Parathyroid adenoma (tissue), 2 donors: Measurements from ENCODE around the gene ECHS1.

Source experiments
- H2AFZ ChIP-seq: fragments of 300-600 bp; sonication (generic); one replicate; pipeline ENCODE4 v1.7.0; 2017; ENCODE audit warnings: antibody characterized with exemption, mild to moderate bottlenecking
- H3K27ac ChIP-seq: fragments of 300-600 bp; sonication (generic); one replicate; pipeline ENCODE4 v1.7.0; 2017
- H3K27me3 ChIP-seq: fragments of 300-600 bp; sonication (generic); one replicate; pipeline ENCODE4 v1.7.0; 2017; ENCODE audit warnings: low read length; ENCODE audit not compliant: control insufficient read depth, insufficient read depth
- H3K36me3 ChIP-seq: fragments of 300-600 bp; sonication (generic); one replicate; pipeline ENCODE4 v1.7.0; 2017; ENCODE audit warnings: low read length; ENCODE audit not compliant: control insufficient read depth, insufficient read depth
- H3K4me1 ChIP-seq: fragments of 300-600 bp; sonication (generic); one replicate; pipeline ENCODE4 v1.7.0; 2017; ENCODE audit warnings: control low read depth
- H3K4me2 ChIP-seq: fragments of 300-600 bp; sonication (generic); one replicate; pipeline ENCODE4 v1.7.0; 2017; ENCODE audit warnings: low read length
- H3K4me3 ChIP-seq: fragments of 300-600 bp; sonication (generic); one replicate; pipeline ENCODE4 v1.7.0; 2017; ENCODE audit warnings: low read depth, low read length
- H3K79me2 ChIP-seq: fragments of 300-600 bp; sonication (generic); one replicate; pipeline ENCODE4 v1.7.0; 2017; ENCODE audit warnings: control low read depth
- H3K9ac ChIP-seq: fragments of 300-600 bp; sonication (generic); one replicate; pipeline ENCODE4 v1.7.0; 2017; ENCODE audit warnings: mild to moderate bottlenecking
- H3K9me3 ChIP-seq: fragments of 300-600 bp; sonication (generic); one replicate; pipeline ENCODE4 v1.7.0; 2017; ENCODE audit warnings: low read length; ENCODE audit not compliant: control insufficient read depth
- CTCF ChIP-seq: fragments of 300-600 bp; sonication (generic); IDR thresholded peaks from one replicate; pipeline ENCODE4 v1.7.0; 2017; ENCODE audit warnings: antibody characterized with exemption, mild to moderate bottlenecking
- donor health status: primary hyperparathyroidism.

ECHS1 gene

DNA sequence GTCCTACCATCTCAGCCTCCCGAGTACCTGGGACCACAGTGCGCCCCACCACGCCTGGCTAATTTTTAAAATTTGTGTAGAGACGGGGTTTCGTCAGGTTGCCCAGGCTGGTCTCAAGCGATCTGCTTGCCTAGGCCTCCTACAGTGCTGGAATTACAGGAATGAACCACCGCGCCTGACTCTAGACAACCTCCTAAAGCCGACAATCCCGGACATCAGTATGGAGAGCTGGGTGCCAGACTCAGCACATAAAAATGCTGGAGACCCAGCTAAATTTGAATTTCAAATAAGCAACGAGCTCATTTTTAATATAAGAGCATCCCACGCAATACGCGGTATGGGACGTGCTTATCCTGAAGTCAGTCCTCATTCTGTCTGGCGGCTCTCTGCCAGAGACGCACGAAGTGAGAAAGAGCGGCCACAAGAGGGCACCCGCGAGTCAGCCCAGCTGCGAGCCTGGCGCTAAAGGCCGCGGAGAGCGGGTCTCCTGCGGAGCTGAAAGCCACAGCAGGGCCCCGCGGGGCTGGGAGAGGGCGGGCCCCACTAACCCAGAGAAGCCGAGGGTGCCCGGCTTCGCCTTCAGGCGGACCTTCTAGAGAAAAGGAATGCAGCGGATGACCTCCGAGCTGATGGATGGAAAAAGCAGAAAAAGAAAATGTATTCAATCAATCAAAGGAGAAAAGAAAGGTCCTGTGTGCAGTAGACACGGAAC is 43.5 kb downstream of the ECHS1 start:
- peaks cover 4% of the 10 kb centered on the region for H3K4me1 ChIP-seq
- H3K4me3 ChIP-seq: peak overlapping the region; percentile 38
- no peaks in the 10 kb centered on the region for H3K36me3 ChIP-seq
- no peaks in the 10 kb centered on the region for H3K9me3 ChIP-seq
- H3K4me2 ChIP-seq: peak overlapping the region; percentile 62
- no peaks in the 10 kb centered on the region for H3K27me3 ChIP-seq
- no peak overlapping the region for H3K9ac ChIP-seq
- peak; percentile 98 for TF ChIP-seq CTCF
- no peak overlapping the region for H3K27ac ChIP-seq
- no peaks in the 10 kb centered on the region for H3K79me2 ChIP-seq
- peak overlapping the region; percentile 53 for H2AFZ ChIP-seq

- Histone ChIP-seq H2AFZ (no peak overlapping the region), H3K9ac (no peak overlapping the region), H3K9me3 (no peaks in the 10 kb centered on the region), H3K4me3 (no peak overlapping the region), H3K27me3 (no peaks in the 10 kb centered on the region), H3K36me3 (no peaks in the 10 kb centered on the region), H3K4me1 (peaks cover 4% of the 10 kb centered on the region), H3K27ac (no peak overlapping the region), H3K4me2 (no peak overlapping the region), H3K79me2 (no peaks in the 10 kb centered on the region)
- TF ChIP-seq CTCF: no peak
Measured at GRCh38 chr10:133328358-133329343, 44.5 kb downstream of the ECHS1 start.

DNA sequence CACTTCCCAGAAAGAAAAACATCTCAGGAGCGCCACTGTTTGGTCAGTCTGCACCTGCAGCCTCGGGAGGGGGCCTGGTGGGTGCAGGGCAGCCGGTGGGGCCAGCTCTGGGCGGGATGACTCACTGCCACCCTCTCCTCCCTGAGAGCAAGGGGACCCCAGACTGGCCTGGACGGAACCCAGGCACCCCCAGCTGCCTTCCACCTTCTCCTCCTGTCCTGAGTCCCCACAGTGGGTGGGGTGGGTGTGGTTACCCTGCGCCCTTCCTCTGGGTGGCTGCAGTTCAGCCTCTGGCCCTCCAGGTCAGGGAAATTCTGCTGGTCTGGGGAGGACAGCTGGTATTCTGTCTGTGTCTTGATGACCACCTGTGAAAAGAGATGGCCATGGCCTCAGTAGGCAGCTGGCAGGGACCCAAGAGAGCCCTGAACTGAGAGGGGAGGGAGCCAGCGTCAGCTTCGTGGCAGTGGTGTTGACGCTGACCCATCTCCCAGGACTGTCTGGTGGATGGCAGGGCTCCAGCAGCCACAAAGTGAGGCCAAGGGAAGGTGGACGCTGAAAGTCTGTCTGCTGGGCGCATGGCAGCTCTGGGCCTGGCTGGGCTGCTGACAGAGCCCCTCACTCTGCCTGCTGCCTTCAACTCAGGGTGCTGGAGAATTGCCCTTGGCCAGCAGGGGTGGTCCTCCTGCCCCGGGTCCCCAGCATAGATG is 45.4 kb downstream of the ECHS1 start:
- peaks cover 4% of the 10 kb centered on the region for H3K4me1 ChIP-seq
- no peak overlapping the region for H3K4me2 ChIP-seq
- H3K4me3 ChIP-seq: no peak overlapping the region
- H3K9ac ChIP-seq: no peak overlapping the region
- no peaks in the 10 kb centered on the region for H3K9me3 ChIP-seq
- no peak for TF ChIP-seq CTCF
- H3K27ac ChIP-seq: no peak overlapping the region
- no peaks in the 10 kb centered on the region for H3K27me3 ChIP-seq
- no peak overlapping the region for H2AFZ ChIP-seq
- no peaks in the 10 kb centered on the region for H3K79me2 ChIP-seq
- no peaks in the 10 kb centered on the region for H3K36me3 ChIP-seq

DNA sequence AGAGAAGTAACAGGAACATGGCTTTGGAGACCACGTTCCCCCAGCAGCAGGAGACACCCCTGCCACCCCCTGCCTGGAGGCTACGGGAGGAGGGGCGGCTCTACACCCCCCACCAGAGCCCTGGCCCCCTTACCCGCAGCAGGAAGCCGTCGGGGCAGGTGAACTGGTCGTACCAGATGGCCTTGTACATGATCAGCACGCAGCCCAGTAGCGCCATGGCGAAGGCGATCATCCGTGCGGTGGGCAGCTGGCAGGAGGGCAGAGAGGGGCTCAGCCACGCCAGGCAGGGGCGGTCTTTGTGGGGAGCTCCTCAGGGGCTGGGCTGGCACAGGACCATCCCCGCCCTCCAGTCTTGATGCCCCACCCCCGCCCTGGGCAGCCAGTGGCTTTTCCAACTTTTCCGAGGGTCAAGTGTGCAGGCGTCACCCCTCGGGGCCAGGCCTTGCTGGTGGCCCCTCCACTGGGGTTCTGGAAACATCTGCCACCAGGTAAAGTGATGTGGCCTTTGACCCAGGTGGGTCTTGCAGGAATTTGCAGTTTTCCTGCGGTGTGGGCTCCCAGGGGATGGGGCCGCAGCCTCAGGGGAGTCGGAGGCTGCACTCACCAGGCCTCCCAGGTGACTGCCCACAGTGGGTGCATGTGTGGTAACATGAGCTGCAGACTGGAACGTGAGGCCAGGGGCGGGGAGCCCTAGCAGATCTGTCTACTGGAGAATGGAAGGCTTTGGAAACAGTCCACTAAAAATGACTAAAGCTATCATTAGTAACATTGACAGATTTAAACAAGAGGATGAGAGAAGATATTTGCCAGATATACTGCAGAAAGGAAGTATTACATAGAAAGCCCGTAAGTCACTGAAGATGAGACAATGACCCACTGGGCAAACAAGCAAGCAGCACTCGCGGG is 46.2 kb downstream of the ECHS1 start:
- H3K4me3 ChIP-seq: no peak overlapping the region
- no peak for TF ChIP-seq CTCF
- H3K36me3 ChIP-seq: no peaks in the 10 kb centered on the region
- H3K27ac ChIP-seq: no peak overlapping the region
- H3K9me3 ChIP-seq: no peaks in the 10 kb centered on the region
- no peaks in the 10 kb centered on the region for H3K27me3 ChIP-seq
- H3K79me2 ChIP-seq: no peaks in the 10 kb centered on the region
- no peak overlapping the region for H3K9ac ChIP-seq
- peaks cover 4% of the 10 kb centered on the region for H3K4me1 ChIP-seq
- H2AFZ ChIP-seq: no peak overlapping the region
- H3K4me2 ChIP-seq: no peak overlapping the region
